Brain pericyte (primary cell): ENCODE measurements around the gene RNASE13.

Source experiments
- DNase-seq: peaks from one replicate; pipeline ENCODE4 v3.0.0-alpha.2; 2012; ENCODE audit warnings: low read depth, low spot score

Gene RNASE13, protein sequence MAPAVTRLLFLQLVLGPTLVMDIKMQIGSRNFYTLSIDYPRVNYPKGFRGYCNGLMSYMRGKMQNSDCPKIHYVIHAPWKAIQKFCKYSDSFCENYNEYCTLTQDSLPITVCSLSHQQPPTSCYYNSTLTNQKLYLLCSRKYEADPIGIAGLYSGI

DNA sequence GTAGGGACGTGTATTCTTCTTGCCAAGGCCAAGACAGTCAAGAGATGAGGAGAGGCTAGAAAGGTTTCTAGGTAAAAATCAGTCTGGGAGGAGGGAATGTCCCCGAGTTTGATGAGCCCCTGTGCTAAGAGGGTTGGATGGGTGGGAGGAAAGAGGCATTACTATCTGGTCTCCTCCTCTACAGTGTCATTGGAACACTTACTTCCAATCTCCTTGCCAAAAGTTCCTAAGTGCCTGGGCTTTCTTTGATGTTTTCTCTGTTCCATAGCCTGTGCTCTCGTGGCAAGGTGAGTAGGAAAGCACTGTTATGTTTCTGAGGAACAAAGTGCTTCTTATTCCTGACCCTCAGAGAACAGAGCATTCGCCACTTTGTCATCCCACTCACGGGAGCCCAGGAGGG lies at the start of gene RNASE13:
TSS of gene RNASE13 (minus strand) at position 101 of the 400 bp plus-strand sequence. CDS start 519 bp downstream, outside the sequence.
- no peak for DNase-seq

DNA sequence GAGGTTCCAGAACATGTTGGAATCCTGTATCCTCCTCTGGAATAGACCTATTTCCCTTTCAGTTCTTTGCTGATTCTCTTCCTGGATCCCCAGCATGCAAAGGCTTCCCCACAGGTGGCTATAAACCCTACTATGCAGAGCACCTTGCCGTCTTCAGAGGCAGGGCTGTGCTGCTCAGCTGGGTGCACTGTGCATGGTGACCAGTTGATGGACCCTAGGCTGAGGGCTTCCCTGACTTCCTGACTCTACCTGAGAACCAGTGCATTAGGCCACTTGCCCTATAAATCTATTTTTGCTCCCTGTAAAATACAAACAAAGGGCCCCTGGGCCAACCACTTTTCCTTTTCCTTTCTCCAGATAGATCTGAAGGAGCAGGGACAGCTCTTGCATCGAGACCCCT lies 49.8 kb upstream of the RNASE13 start:
- no peak for DNase-seq

GRCh38 chr14:21083565-21084325 lies 49.1 kb upstream of the RNASE13 start:
- DNase-seq: no peak

DNA sequence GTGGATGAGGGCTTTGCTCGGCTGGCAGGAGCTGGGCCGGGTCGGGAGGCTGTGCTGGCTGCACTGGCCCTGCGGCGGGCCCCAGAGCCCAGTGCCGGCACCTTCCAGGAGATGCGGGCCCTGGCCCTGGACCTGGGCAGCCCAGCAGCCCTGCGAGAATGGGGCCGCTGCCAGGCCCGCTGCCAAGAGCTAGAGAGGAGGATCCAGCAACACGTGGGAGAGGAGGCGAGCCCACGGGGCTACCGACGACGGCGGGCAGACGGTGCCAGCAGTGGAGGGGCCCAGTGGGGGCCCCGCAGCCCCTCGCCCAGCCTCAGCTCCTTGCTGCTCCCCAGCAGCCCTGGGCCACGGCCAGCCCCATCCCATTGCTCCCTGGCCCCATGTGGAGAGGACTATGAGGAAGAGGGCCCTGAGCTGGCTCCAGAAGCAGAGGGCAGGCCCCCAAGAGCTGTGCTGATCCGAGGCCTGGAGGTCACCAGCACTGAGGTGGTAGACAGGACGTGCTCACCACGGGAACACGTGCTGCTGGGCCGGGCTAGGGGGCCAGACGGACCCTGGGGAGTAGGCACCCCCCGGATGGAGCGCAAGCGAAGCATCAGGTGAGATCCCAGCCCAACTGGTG lies 47.0 kb upstream of the RNASE13 start:
- DNase-seq: no peak

GRCh38 chr14:21078726-21079125 lies 44.1 kb upstream of the RNASE13 start:
- no peak for DNase-seq

DNA sequence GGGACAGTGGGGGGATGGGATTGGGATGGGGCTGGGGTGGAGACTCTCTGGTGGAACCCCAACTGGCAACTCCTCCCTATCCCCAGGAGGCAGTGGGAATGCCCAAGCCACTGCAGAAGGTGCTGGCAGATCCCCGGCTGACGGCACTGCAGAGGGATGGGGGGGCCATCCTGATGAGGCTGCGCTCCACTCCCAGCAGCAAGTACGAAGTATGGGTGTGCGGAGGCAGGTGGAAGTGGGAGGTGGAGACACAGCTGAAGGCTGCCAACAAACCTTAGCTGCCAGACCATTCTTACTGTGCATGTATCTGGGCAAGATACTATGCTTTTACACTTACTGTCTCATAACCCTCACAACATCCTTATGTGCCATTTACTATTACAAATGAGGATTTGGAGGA lies 43.7 kb upstream of the RNASE13 start:
- DNase-seq: no peak

DNA sequence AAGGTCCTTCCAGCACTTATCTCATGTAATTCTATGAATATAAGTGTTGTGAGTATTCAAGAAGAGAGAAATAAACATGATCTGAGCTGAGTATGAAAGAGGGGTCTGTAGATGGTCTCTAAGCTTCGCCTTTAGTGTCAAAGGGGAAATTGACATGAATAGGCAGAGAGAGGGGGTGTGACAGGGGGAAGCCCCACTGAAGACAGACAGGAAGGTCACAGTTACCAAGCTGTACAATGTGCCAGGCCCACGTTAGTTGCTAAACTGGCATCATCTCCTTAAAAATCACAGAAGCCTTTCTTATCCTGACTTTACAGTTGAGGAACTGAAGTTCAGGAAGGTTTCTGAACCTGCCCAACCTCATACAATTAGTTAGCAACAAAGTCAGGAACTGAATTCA lies 43.1 kb upstream of the RNASE13 start:
- DNase-seq: no peak

GRCh38 chr14:21075719-21076437 lies 41.3 kb upstream of the RNASE13 start:
- no peak for DNase-seq

DNA sequence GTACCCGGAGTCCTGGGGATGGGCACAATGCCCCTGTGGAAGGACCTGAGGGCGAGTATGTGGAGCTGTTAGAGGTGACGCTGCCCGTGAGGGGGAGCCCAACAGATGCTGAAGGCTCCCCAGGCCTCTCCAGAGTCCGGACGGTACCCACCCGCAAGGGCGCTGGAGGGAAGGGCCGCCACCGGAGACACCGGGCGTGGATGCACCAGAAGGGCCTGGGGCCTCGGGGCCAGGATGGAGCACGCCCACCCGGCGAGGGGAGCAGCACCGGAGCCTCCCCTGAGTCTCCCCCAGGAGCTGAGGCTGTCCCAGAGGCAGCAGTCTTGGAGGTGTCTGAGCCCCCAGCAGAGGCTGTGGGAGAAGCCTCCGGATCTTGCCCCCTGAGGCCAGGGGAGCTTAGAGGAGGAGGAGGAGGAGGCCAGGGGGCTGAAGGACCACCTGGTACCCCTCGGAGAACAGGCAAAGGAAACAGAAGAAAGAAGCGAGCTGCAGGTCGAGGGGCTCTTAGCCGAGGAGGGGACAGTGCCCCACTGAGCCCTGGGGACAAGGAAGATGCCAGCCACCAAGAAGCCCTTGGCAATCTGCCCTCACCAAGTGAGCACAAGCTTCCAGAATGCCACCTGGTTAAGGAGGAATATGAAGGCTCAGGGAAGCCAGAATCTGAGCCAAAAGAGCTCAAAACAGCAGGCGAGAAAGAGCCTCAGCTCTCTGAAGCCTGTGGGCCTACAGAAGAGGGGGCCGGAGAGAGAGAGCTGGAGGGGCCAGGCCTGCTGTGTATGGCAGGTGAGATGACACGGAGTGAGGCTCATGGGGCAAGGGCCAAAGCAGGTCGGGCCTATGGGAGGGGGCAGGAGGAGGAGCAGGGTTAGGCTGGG lies 40.0 kb upstream of the RNASE13 start:
- DNase-seq: no peak

- no peak for DNase-seq
These were observed 39.3 kb upstream of the RNASE13 start for GRCh38 chr14:21073921-21074320.

GRCh38 chr14:21072781-21073339 lies 38.3 kb upstream of the RNASE13 start:
- no peak for DNase-seq

DNA sequence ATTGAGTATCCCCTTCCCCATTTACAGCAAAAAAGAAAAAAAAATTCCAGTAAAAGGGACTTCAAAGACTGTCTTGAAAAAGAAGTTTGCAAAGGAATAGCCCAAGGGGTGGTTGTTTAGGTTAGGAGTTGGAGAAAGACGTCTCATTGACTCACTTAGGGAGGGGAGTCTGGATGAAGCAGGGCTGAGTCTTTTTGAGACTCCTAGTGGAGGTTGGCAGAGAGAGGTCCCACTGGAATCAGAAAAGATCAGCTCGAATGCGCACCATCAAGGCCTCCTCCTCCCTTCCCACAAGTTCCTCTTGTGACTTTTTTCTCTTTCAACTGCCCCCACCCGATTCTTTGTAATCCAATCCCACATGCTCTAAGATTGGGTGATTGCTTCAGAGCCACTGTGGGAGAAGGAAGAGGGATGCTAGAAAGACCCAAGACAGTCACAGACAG lies 37.4 kb upstream of the RNASE13 start:
- DNase-seq: peak; percentile 50

DNA sequence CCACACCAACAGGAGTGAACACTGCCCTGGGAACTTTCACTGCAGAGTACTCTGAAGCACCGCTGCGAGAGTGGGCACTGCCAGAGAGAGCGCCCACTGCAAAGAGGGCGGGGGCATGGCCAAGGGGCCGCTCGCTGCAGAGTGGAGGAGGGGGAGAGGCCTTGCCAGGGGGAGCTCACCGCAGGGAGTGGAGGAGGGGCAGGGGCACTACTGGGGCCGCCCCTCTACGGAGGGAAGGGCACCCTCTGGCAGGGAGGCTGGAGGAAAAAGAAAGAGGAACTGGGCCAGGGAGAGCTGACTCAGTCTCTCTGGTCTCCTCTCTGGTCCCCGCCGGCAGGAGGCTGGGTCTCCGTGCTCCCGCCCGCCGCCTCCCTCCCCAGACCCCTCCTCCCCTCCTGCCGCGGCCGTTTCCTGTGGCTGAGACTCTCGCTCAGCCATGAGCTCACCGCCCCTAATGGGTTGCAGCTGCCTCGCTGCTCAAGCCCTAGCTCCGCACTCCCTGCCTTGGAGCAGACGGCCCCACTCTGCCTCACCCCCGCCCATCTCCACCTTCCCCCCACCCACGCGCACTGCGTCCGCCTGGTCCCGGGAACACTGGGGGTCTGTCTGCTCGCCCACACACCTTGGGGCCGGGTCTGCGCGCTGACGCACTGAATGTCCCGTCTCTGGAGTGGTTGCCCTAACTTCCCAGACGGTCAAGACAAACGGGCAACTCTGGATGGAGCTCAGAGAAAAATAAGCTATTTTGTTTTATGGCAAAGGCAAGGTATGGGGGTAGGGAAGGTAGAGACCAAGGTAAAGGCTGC lies 36.8 kb upstream of the RNASE13 start:
- peak; percentile 91 for DNase-seq

DNA sequence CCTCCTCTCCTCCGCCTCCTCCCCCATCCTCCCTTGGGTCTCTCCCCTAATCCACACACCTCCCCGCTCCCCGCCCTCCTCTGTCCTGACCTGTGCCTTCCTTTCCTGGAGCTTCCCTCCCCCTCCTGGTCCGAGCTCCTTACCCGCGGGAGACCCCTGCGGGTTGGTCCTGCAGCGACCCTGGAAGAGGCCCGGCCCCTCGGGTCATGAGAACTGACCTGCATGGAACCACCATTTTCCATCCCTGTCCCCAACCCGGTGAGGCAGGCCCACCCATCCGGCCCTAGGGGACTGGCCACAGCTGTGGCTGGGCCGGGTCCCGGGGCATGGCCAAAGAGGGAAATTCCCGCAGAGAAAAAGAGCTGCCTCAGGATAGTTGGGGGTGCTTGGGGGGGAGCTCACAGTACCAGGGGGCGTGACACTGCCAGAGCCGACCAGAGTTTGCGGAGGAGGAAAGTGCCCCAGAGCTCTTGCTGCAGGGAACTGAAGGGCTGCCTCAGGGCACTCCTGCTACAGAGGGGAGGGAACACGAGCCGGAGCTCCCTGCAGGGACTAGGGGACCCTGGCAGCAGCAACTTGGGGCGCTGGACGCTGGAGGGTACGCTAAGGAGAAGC lies 36.1 kb upstream of the RNASE13 start:
- peak; percentile 33 for DNase-seq

DNA sequence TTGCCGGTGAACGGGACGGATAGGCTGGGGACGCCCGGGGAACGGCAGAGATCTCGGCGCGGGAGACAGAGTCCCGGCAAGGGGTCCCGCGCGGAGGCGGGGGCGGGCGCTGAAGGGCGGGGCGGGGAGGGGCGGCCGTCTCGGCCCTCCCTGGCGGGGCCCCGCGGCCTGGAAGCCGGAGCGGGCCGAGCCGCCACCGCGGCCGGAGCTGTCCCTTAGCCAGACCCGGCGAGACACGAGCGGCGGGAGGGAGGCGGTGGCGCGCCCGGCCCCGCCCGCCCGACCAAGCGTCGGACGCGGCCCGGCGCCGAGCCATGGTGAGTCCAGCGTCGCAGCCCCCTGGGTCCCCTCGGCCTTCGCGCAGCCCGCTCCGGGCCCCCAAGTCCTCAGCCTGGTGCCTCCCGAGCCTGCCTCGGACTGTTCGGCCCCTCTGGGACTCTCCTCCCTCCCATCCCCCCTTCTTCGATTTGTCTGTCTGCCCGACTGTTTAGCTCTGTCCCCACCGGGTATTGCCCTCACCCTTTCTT lies 35.5 kb upstream of the RNASE13 start, which contains the start of gene ARHGEF40:
TSS of gene ARHGEF40 (plus strand) at position 222 of the 527 bp plus-strand sequence. CDS start at position 315, 93 bp downstream.
- no peak for DNase-seq

DNA sequence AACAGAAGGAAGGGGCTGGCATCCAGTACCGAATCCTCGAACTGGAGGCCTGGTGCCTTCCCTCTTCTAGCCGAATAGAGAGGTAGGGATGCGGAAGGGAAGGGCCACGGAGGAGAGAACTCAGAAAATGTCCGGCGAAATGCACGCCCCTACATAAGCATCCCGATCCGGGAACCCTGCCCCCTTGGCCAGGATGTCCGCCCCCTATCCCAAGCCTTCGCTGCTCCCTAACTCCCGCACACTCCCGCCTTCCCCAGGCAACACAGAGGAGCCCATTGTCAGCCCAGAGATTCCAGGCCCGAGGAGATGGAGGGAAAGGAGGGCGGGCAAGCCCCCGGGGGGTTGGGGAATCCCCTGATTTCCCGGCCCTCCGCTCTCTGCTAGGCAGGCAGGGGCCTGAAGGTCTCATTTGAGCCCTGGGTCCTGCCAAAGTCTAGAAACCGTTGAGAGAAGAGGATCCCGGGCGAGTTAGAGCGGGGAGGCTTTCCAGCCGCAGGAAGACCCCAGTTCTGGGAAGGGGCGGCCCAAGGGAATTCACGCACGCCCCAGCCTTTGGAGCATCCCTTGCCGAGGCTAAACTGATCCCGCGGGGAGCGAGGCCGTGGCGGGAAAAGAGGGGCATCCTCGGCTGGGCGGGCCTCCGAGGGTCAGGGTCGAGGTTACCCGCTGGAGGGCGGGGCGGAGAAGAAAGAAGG lies 34.9 kb upstream of the RNASE13 start:
- no peak for DNase-seq

GRCh38 chr14:21068521-21069387 lies 34.1 kb upstream of the RNASE13 start:
- DNase-seq: no peak
